Chondrocyte (in vitro differentiated cells): ENCODE data around the gene TMEM40. TPM values are rescaled to one million over a fixed set of nuclear protein-coding genes. Genes with fewer than 3 reads are reported as not detected.

Experiments
- DNase-seq: peaks from one replicate; pipeline ENCODE4 v3.0.0; 2021; ENCODE audit warnings: mixed read lengths, low spot score
- H3K27ac Mint-ChIP-seq: one replicate; pipeline ENCODE4 v1.8.0; 2021; ENCODE audit warnings: mild to moderate bottlenecking, moderate library complexity, mixed read lengths; ENCODE audit not compliant: unreplicated experiment
- H3K27me3 Mint-ChIP-seq: 2 replicates; pipeline ENCODE4 v1.8.0; 2021; ENCODE audit warnings: low read depth, mixed read lengths
- H3K36me3 Mint-ChIP-seq: 2 replicates; pipeline ENCODE4 v1.8.0; 2021; ENCODE audit warnings: low read depth, mixed read lengths
- H3K4me1 Mint-ChIP-seq: 2 replicates; pipeline ENCODE4 v1.8.0; 2021; ENCODE audit warnings: low read depth, mild to moderate bottlenecking, mixed read lengths
- H3K4me3 Mint-ChIP-seq: one replicate; pipeline ENCODE4 v1.8.0; 2021; ENCODE audit warnings: mild to moderate bottlenecking, moderate library complexity, mixed read lengths; ENCODE audit not compliant: unreplicated experiment
- H3K9me3 Mint-ChIP-seq: 2 replicates; pipeline ENCODE4 v1.8.0; 2021; ENCODE audit warnings: low read depth, mixed read lengths
- total RNA-seq: library from RNA; stranded (reverse); gene quantifications from 3 replicates; pipeline ENCODE4 v1.2.1, GENCODE V29; 2021
- TF ChIP-seq, protein P1 (sequence below): fragments of 200-600 bp; sonication (generic); IDR thresholded peaks from 2 replicates; pipeline ENCODE4 v1.5.0; 2021; ENCODE audit warnings: antibody characterized with exemption, mild to moderate bottlenecking, moderate library complexity

Gene TMEM40
- total RNA-seq, 1 donor from 2014 or later, result not detected

GRCh38 chr3:12689997-12690711 lies 68.9 kb downstream of the TMEM40 start:
- TF ChIP-seq, protein P1, sequence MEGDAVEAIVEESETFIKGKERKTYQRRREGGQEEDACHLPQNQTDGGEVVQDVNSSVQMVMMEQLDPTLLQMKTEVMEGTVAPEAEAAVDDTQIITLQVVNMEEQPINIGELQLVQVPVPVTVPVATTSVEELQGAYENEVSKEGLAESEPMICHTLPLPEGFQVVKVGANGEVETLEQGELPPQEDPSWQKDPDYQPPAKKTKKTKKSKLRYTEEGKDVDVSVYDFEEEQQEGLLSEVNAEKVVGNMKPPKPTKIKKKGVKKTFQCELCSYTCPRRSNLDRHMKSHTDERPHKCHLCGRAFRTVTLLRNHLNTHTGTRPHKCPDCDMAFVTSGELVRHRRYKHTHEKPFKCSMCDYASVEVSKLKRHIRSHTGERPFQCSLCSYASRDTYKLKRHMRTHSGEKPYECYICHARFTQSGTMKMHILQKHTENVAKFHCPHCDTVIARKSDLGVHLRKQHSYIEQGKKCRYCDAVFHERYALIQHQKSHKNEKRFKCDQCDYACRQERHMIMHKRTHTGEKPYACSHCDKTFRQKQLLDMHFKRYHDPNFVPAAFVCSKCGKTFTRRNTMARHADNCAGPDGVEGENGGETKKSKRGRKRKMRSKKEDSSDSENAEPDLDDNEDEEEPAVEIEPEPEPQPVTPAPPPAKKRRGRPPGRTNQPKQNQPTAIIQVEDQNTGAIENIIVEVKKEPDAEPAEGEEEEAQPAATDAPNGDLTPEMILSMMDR, result no peak
- no peak overlapping the region for H3K4me3 Mint-ChIP-seq
- H3K9me3 Mint-ChIP-seq, result no peaks in the 10 kb centered on the region
- no peak overlapping the region for H3K27ac Mint-ChIP-seq
- H3K4me1 Mint-ChIP-seq, result peaks cover 15% of the 10 kb centered on the region
- peaks cover 3% of the 10 kb centered on the region for H3K27me3 Mint-ChIP-seq
- H3K36me3 Mint-ChIP-seq, result no peaks in the 10 kb centered on the region
- no peak for DNase-seq

GRCh38 chr3:12687948-12688347 lies 71.1 kb downstream of the TMEM40 start:
- H3K4me1 Mint-ChIP-seq, result no peaks in the 10 kb centered on the region
- no peaks in the 10 kb centered on the region for H3K9me3 Mint-ChIP-seq
- TF ChIP-seq, protein P1, result no peak
- H3K27ac Mint-ChIP-seq, result no peak overlapping the region
- no peak for DNase-seq
- H3K4me3 Mint-ChIP-seq, result no peak overlapping the region
- no peaks in the 10 kb centered on the region for H3K36me3 Mint-ChIP-seq
- peaks cover 3% of the 10 kb centered on the region for H3K27me3 Mint-ChIP-seq

DNA sequence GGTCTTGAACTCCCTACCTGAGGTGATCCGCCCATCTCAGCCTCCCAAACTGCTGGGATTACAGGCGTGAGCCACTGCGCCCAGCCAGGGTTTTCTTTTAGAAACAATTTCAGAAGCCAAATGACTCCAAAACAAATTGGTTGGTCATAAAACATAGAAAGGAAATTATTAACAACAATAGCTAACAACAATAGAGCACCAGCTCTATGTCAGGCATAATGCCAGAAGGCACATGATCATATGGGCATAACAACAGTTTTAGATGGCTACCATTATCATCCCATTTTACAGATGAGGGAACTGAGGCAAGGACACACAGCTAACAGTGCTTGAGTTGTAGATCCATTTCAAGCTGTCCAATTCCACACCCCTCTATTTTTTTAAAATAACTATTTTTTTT lies 73.0 kb downstream of the TMEM40 start:
- Mint-ChIP-seq H3K27me3 (peaks cover 3% of the 10 kb centered on the region), H3K4me3 (no peak overlapping the region), H3K36me3 (no peaks in the 10 kb centered on the region), H3K27ac (no peak overlapping the region), H3K4me1 (peaks cover 8% of the 10 kb centered on the region), H3K9me3 (no peaks in the 10 kb centered on the region)
- DNase-seq, result no peak
- TF ChIP-seq, protein P1, result no peak

Other genes with a start within 250 kb of the TMEM40 start
- not detected in 3 replicates for gene MKRN2OS, start 213.8 kb downstream of the TMEM40 start, total RNA-seq
- 32.8 to 36.2 TPM (median 34.5 TPM) in 3 replicates for gene MKRN2, start 202.2 kb downstream of the TMEM40 start, total RNA-seq
- 80.7 to 97.9 TPM (median 85.0 TPM) in 3 replicates for gene RAF1, start 95.1 kb downstream of the TMEM40 start, total RNA-seq
- 11.3 to 15.7 TPM (median 12.0 TPM) in 3 replicates for gene CAND2, start 37.4 kb upstream of the TMEM40 start, total RNA-seq
- 960 to 1,087 TPM (median 972 TPM) in 3 replicates for gene RPL32, start 82.3 kb upstream of the TMEM40 start, total RNA-seq